ENCODE results near the gene NUDT19. TPM values are rescaled to one million over a fixed set of nuclear protein-coding genes. Genes with fewer than 3 reads are reported as not detected.
A peak's percentile ranks its signal among the peaks of the same experiment; 100 is the strongest.
"Not testable (repeated sequence)": the region's sequence is repeated elsewhere in the genome, so short reads cannot be mapped to it uniquely, and the experiment has no call there.

Gene NUDT19
- total RNA-seq, 2 donors from 2014 or later, result 9.1 to 18.0 TPM

DNA sequence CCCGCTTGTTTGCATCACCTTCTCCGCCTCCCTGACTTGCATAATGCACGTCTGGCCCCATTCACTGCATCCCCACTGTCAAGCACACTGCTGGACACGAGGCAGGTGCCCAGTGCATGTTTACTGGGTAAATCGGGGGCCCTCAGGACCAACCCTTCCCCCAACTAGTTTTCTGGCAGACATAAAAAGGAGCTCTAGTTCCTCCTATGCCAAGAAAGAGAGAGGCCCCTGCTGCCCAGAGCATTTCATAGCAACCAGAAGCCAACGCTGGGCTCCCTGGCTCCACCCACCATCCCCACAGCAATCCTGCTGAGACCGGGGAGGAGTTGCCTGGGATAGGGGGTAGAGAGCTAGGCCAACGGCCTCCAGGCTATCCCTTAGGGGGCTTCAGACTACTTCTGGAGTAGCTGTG lies 39.9 kb upstream of the NUDT19 start:
- Histone ChIP-seq H3K27me3 (no peaks in the 10 kb centered on the region), H3K36me3 (peaks cover 45% of the 10 kb centered on the region), H3K9me3 (no peaks in the 10 kb centered on the region), H3K4me1 (peaks cover 0 to 37% of the 10 kb centered on the region in 2 donors), H3K4me3 (no peak overlapping the region), H3K27ac (peak overlapping the region; percentile 66 to 87)
- TF ChIP-seq, protein P1, sequence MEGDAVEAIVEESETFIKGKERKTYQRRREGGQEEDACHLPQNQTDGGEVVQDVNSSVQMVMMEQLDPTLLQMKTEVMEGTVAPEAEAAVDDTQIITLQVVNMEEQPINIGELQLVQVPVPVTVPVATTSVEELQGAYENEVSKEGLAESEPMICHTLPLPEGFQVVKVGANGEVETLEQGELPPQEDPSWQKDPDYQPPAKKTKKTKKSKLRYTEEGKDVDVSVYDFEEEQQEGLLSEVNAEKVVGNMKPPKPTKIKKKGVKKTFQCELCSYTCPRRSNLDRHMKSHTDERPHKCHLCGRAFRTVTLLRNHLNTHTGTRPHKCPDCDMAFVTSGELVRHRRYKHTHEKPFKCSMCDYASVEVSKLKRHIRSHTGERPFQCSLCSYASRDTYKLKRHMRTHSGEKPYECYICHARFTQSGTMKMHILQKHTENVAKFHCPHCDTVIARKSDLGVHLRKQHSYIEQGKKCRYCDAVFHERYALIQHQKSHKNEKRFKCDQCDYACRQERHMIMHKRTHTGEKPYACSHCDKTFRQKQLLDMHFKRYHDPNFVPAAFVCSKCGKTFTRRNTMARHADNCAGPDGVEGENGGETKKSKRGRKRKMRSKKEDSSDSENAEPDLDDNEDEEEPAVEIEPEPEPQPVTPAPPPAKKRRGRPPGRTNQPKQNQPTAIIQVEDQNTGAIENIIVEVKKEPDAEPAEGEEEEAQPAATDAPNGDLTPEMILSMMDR (IDR thresholded peaks at IDR 0.05), result no peak
- no peak for DNase-seq (ENCODE audit: low spot score)

DNA sequence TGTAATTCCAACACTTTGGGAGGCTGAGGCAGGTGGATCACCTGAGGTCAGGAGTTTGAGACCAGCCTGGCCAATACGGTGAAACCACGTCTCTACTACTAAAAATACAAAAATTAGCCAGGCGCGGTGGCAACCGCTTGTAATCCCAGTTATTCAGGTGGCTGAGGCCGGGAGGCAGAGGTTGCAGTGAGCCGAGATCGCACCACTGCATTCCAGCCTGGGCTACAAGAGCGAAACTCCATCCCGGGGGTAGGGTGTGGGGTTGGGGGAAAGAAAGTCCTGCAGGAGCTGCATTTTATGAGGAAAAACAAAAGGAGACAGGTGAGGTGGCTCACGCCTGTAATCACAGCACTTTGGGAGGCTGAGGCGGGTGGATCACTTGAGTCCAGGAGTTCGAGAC lies 39.3 kb upstream of the NUDT19 start:
- DNase-seq (ENCODE audit: low spot score); H3K4me3 ChIP-seq; H3K9me3 ChIP-seq; H3K27me3 ChIP-seq: not testable (repeated sequence)
- H3K27ac ChIP-seq, result peak overlapping the region; percentile 66 to 87
- H3K4me1 ChIP-seq, result peaks cover 0 to 37% of the 10 kb centered on the region in 2 donors
- H3K36me3 ChIP-seq, result peaks cover 46% of the 10 kb centered on the region

DNA sequence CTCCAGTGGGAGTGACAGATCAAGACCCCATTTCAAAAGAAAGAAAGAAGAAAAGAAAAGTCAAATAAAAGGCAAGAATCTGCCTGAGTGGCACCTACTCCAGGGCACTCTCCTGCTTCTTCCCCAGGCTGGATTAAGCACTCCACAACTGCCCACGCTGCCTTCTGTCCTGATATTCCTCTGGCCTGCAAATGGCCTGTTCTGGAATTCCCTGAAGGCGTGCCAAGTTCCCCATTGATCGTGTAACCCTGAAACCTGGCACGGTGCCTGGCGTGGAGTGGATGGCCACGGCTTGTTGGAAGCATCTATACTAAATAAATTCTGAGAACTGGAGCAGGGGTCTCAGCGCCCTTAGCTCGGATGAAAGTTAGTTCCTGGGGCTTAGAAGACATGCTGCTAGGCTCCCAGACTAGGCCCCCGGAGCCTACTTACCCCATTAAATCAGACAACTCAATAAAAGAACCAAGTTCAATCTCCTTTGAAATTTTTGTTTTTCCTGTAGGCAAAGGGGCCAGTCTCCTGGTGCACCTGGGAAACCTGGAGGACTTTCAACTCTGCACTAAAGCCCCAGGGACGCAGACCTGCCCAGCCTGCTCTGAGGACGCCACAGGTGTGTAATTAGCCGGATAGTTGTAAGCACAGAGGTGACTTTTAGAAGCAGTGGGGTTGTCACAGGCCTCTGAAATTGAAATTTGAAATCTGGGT lies 38.6 kb upstream of the NUDT19 start:
- H3K4me1 ChIP-seq, result peaks cover 0 to 37% of the 10 kb centered on the region in 2 donors
- peak overlapping the region; percentile 66 to 87 for H3K27ac ChIP-seq
- DNase-seq (ENCODE audit: low spot score), result peak; percentile 68
- TF ChIP-seq, protein P1 (IDR thresholded peaks at IDR 0.05), result no peak
- H3K9me3 ChIP-seq, result no peaks in the 10 kb centered on the region
- H3K36me3 ChIP-seq, result peaks cover 46% of the 10 kb centered on the region
- no peaks in the 10 kb centered on the region for H3K27me3 ChIP-seq
- no peak overlapping the region for H3K4me3 ChIP-seq

DNA sequence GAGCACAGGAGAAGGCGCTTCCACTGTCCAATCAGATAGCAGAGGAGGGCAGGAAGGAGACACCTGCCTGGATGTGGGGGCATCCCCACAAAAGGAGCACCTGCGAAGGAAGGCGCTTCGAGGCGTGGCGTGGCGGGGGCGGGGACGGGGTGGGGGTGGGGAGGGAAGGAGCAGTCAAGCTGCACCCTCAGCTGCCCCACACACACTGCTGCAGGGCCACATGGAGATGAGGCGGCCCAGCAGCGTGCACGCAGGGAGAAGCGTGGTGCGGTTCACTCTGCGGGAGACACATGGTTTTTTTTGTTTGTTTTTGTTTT lies 38.1 kb upstream of the NUDT19 start:
- TF ChIP-seq, protein P1 (IDR thresholded peaks at IDR 0.05), result no peak
- H3K4me1 ChIP-seq, result peaks cover 0 to 37% of the 10 kb centered on the region in 2 donors
- no peak for DNase-seq (ENCODE audit: low spot score)
- no peak overlapping the region for H3K4me3 ChIP-seq
- no peaks in the 10 kb centered on the region for H3K27me3 ChIP-seq
- H3K9me3 ChIP-seq, result no peaks in the 10 kb centered on the region
- H3K27ac ChIP-seq, result peak overlapping the region; percentile 66 to 87
- peaks cover 47% of the 10 kb centered on the region for H3K36me3 ChIP-seq

DNA sequence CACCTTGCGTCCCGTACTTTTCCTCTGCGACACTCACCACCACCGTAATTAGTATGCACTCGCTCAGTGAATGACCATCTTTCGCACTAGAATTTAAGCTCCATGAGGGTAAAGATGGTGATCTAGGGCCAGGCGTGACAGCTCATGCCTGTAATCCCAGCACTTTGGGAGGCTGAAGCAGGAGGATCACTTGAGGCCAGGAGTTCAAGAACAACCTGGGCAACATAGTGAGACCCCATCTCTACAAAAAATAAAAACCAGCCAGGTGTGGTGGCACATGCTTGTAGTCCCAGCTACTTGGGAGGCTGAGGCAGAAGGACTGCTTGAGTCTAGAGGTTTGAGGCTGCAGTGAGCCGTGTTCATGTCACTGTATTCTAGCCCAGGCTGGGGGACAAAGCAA lies 35.2 kb upstream of the NUDT19 start:
- peaks cover 42% of the 10 kb centered on the region for H3K36me3 ChIP-seq
- H3K27ac ChIP-seq, result not testable (repeated sequence)

DNA sequence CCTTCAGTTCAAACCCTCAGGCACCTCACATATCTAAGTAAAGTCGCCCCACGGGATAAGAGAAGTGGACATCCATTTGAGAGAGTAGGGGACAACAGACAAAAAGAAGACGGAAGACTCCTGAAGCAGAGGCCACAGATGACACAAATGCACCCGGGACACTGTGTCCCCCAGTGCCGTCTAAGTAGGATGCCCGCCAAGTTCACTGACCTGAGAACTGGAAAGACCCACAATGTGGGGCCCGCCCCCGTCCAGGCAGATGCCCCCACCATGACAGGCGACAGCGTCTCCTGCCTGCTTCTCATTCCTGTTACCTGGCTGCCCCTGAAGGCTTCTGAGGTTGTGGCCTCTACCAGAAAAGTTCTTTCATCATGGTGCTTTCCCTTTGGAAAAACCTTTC lies 33.5 kb upstream of the NUDT19 start:
- Histone ChIP-seq H3K9me3 (no peaks in the 10 kb centered on the region), H3K4me1 (peaks cover 0 to 7% of the 10 kb centered on the region in 2 donors), H3K4me3 (no peak overlapping the region), H3K36me3 (peaks cover 42% of the 10 kb centered on the region), H3K27me3 (no peaks in the 10 kb centered on the region), H3K27ac (no peak overlapping the region)
- TF ChIP-seq, protein P1 (IDR thresholded peaks at IDR 0.05), result no peak
- DNase-seq (ENCODE audit: low spot score), result no peak

More for the DNA sequence above, 35.2 kb upstream of the NUDT19 start:
- not testable (repeated sequence) for H3K4me3 ChIP-seq; DNase-seq (ENCODE audit: low spot score); H3K27me3 ChIP-seq; H3K9me3 ChIP-seq
- H3K4me1 ChIP-seq, result peaks cover 0 to 24% of the 10 kb centered on the region in 2 donors

DNA sequence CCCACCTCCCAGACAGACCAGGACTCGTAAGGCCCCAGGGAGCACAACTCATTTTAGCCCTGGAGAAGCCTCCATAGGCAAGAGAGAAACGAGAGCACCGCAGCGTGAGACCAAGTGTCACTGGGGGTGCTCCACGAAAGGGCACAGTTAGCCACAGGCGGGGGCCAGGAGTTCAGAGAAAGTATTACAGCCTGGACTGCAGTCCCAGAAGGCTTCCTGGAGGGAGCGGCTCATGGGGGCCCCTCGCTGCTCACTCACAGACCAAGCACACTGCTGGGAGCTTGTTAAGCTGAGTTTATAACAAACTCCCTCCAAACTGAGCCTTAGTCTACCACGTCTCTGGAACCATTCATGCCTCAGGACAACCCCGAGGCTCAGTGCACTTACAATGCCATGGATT lies 33.1 kb upstream of the NUDT19 start:
- Histone ChIP-seq H3K4me3 (no peak overlapping the region), H3K27ac (no peak overlapping the region), H3K9me3 (no peaks in the 10 kb centered on the region), H3K4me1 (peaks cover 0 to 2% of the 10 kb centered on the region in 2 donors), H3K27me3 (no peaks in the 10 kb centered on the region), H3K36me3 (peaks cover 42% of the 10 kb centered on the region)
- TF ChIP-seq, protein P1 (IDR thresholded peaks at IDR 0.05), result no peak
- DNase-seq (ENCODE audit: low spot score), result no peak

All from right atrium auricular region (tissue), 2 donors.